ENCODE data around the gene ACVR1.

Gene ACVR1

GRCh38 chr2:157903626-157904025, 27.5 kb upstream of the ACVR1 start:
- no peak for ATAC-seq
- TF ChIP-seq ZNF8 (CRISPR knock-in tag; IDR thresholded peaks at IDR 0.05) (no peak), ARNTL (CRISPR knock-in tag; IDR thresholded peaks at IDR 0.05; ENCODE audit: borderline replicate concordance, low read depth) (no peak), PATZ1 (CRISPR knock-in tag; IDR thresholded peaks at IDR 0.05; ENCODE audit: borderline replicate concordance) (no peak), GLIS3 (CRISPR knock-in tag; IDR thresholded peaks at IDR 0.05) (no peak), CREB5 (CRISPR knock-in tag; IDR thresholded peaks at IDR 0.05; ENCODE audit: low read depth) (no peak), ISL1 (CRISPR knock-in tag; IDR thresholded peaks at IDR 0.05) (no peak), TOX (CRISPR knock-in tag; IDR thresholded peaks at IDR 0.05; ENCODE audit: borderline replicate concordance) (no peak), ZNF70 (CRISPR knock-in tag; IDR thresholded peaks at IDR 0.05) (no peak), POU6F1 (CRISPR knock-in tag; IDR thresholded peaks at IDR 0.05; ENCODE audit: borderline replicate concordance, low read depth) (no peak), TSHZ2 (CRISPR knock-in tag; IDR thresholded peaks at IDR 0.05) (no peak), ZFP3 (CRISPR knock-in tag; IDR thresholded peaks at IDR 0.05) (no peak), CSDC2 (CRISPR knock-in tag; IDR thresholded peaks at IDR 0.05) (no peak), ESRRG (CRISPR knock-in tag; IDR thresholded peaks at IDR 0.05) (no peak), CSRNP3 (CRISPR knock-in tag; IDR thresholded peaks at IDR 0.05) (no peak), PPARA (CRISPR knock-in tag; IDR thresholded peaks at IDR 0.05; ENCODE audit: borderline replicate concordance) (no peak)

- ATAC-seq, result no peak
- TF ChIP-seq ISL1 (CRISPR knock-in tag; IDR thresholded peaks at IDR 0.05) (no peak), ESRRG (CRISPR knock-in tag; IDR thresholded peaks at IDR 0.05) (no peak), CREB5 (CRISPR knock-in tag; IDR thresholded peaks at IDR 0.05; ENCODE audit: low read depth) (no peak), CSRNP3 (CRISPR knock-in tag; IDR thresholded peaks at IDR 0.05) (no peak)
Observed at GRCh38 chr2:157903151-157903550, 27.0 kb upstream of the ACVR1 start.

GRCh38 chr2:157902692-157903091, 26.6 kb upstream of the ACVR1 start:
- no peak for ATAC-seq
- TF ChIP-seq ARNTL (CRISPR knock-in tag; IDR thresholded peaks at IDR 0.05; ENCODE audit: borderline replicate concordance, low read depth) (no peak), ZFP30 (CRISPR knock-in tag; IDR thresholded peaks at IDR 0.05) (no peak), RARB (CRISPR knock-in tag; IDR thresholded peaks at IDR 0.05) (no peak), PATZ1 (CRISPR knock-in tag; IDR thresholded peaks at IDR 0.05; ENCODE audit: borderline replicate concordance) (no peak), TSHZ2 (CRISPR knock-in tag; IDR thresholded peaks at IDR 0.05) (no peak), GLIS3 (CRISPR knock-in tag; IDR thresholded peaks at IDR 0.05) (no peak), ZC3H10 (CRISPR knock-in tag; IDR thresholded peaks at IDR 0.05) (no peak), CSRNP3 (CRISPR knock-in tag; IDR thresholded peaks at IDR 0.05) (no peak)

All from SK-N-SH treated with all-trans-retinoic acid at 6 μM for 48 hours (cell line).